ENCODE measurements around the gene EYA2. TPM values are rescaled to one million over a fixed set of nuclear protein-coding genes. Genes with fewer than 3 reads are reported as not detected.

EYA2 gene
- total RNA-seq, 2 experiments from 2014 or later: not detected

- CTCF ChIA-PET: interaction anchor here (0.6 kb wide), 1 partner anchor 203 kb away, joined by 3 read pairs; no protein-coding TSS in a partner anchor
- Mint-ChIP-seq H3K36me3 (ENCODE audit: low read depth) (no peaks in the 10 kb centered on the region), H3K4me1 (ENCODE audit: low read depth) (no peaks in the 10 kb centered on the region), H3K9me3 (no peaks in the 10 kb centered on the region), H3K27ac (no peak overlapping the region), H3K27me3 (ENCODE audit: low read depth) (peaks cover 5% of the 10 kb centered on the region), H3K4me3 (no peak overlapping the region)
- intact Hi-C loops (cut with micrococcal nuclease): no loop called here
- no peak for DNase-seq
Observed at GRCh38 chr20:47016068-47016664, 121.5 kb downstream of the EYA2 start.

- Mint-ChIP-seq H3K4me3 (no peak overlapping the region), H3K4me1 (ENCODE audit: low read depth) (no peaks in the 10 kb centered on the region), H3K9me3 (no peaks in the 10 kb centered on the region), H3K36me3 (ENCODE audit: low read depth) (no peaks in the 10 kb centered on the region), H3K27me3 (ENCODE audit: low read depth) (no peaks in the 10 kb centered on the region), H3K27ac (no peak overlapping the region)
- CTCF ChIA-PET: no interaction called here
- no peak for DNase-seq
- intact Hi-C loops (cut with micrococcal nuclease): no loop called here
Observed at GRCh38 chr20:47018381-47018780, 123.7 kb downstream of the EYA2 start.

DNA sequence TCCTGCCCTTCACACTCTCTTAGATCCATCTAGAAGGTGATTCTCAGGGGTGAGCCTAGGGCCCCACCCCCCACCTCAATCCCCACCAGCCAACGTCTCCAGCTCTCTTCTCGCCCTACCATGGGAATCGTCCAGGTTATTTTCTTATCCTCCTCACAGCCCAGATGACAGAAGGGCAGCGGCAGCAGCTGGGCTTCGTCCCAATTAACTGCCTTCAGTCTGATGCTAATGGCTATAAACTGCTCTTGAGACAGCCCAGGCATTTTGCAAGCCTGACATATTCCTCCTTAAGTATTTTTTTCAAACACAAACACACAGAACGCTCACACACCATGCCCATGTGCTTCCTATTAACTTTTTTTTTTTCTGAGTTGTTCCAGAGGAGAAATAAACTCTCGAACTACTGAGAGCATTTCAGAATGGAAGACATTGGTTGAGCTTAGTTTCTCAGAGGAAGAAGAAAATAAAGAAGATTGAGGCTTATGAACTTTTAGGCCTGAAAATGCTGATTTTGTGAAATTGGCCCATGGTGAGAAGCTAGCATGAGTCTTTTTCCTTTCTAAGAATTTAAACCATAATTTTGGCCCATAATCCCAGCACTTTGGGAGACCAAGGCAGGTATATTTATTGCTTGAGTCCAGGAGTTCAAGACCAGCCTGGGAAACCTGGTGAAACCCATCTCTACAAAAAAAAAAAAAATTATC, 124.6 kb downstream of the EYA2 start:
- Mint-ChIP-seq H3K4me1 (ENCODE audit: low read depth) (no peaks in the 10 kb centered on the region), H3K27ac (no peak overlapping the region), H3K36me3 (ENCODE audit: low read depth) (no peaks in the 10 kb centered on the region), H3K4me3 (no peak overlapping the region), H3K27me3 (ENCODE audit: low read depth) (peaks cover 2% of the 10 kb centered on the region), H3K9me3 (no peaks in the 10 kb centered on the region)
- intact Hi-C loops (cut with micrococcal nuclease): no loop called here
- CTCF ChIA-PET: interaction anchor here (0.5 to 0.7 kb wide), 2 partner anchors 20 to 252 kb away, joined by 3 read pairs; no protein-coding TSS in a partner anchor
- DNase-seq: no peak

DNA sequence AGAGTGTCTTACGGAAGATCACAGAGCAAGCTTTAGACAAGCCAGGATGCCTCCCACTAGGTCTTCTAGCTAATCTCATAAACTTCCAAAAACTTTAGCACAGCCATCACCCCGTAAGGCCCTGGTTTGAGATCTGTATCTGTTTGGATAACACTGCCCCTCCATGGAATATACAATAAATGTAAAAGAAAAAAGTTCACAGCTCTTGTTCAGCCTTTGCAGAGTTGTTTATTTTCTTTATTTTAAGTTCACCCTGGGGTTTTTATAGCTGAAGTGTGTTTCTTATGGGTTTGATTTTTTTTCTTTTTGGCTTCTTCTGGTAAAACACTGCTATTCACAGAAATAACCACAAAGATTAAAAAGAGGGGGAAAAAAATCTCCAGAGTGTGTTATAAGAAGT, 125.6 kb downstream of the EYA2 start:
- CTCF ChIA-PET: interaction anchor here (0.6 to 0.7 kb wide), 3 partner anchors 19 to 272 kb away, joined by 3 to 4 read pairs (median 3); no protein-coding TSS in a partner anchor
- H3K4me1 Mint-ChIP-seq (ENCODE audit: low read depth): no peaks in the 10 kb centered on the region
- H3K27me3 Mint-ChIP-seq (ENCODE audit: low read depth): peaks cover 2% of the 10 kb centered on the region
- H3K36me3 Mint-ChIP-seq (ENCODE audit: low read depth): no peaks in the 10 kb centered on the region
- intact Hi-C loops (cut with micrococcal nuclease): no loop called here
- no peak for DNase-seq
- H3K27ac Mint-ChIP-seq: no peak overlapping the region
- H3K9me3 Mint-ChIP-seq: no peaks in the 10 kb centered on the region
- no peak overlapping the region for H3K4me3 Mint-ChIP-seq

DNA sequence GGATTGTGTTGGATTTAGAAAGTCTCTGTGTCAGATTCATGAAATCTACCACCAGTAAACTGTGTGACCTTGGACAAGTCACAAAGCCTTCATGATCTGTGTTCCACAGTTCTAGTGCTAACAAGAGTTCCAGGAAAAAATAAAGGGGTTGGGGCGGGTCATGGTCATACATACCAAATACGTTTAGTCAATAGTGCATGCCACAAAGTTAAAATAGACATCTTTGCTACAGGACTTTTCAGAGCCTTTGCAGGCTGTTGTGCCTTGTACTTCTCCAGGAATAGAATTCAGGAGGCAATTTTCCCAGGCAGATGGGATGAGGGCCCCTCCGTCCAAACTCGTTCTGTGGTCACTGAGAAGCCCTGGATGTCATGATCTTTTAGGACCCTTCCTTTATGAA, 127.2 kb downstream of the EYA2 start:
- no peaks in the 10 kb centered on the region for H3K4me1 Mint-ChIP-seq (ENCODE audit: low read depth)
- H3K27ac Mint-ChIP-seq: no peak overlapping the region
- no peaks in the 10 kb centered on the region for H3K36me3 Mint-ChIP-seq (ENCODE audit: low read depth)
- DNase-seq: no peak
- no peaks in the 10 kb centered on the region for H3K9me3 Mint-ChIP-seq
- H3K4me3 Mint-ChIP-seq: no peak overlapping the region
- intact Hi-C loops (cut with micrococcal nuclease): no loop called here
- peaks cover 5% of the 10 kb centered on the region for H3K27me3 Mint-ChIP-seq (ENCODE audit: low read depth)
- CTCF ChIA-PET: no interaction called here

GRCh38 chr20:47024461-47024937, 129.9 kb downstream of the EYA2 start:
- Mint-ChIP-seq H3K4me1 (ENCODE audit: low read depth) (no peaks in the 10 kb centered on the region), H3K27me3 (ENCODE audit: low read depth) (peaks cover 6% of the 10 kb centered on the region), H3K9me3 (no peaks in the 10 kb centered on the region), H3K4me3 (no peak overlapping the region), H3K27ac (no peak overlapping the region), H3K36me3 (ENCODE audit: low read depth) (no peaks in the 10 kb centered on the region)
- intact Hi-C loops (cut with micrococcal nuclease): no loop called here
- CTCF ChIA-PET: no interaction called here
- no peak for DNase-seq

DNA sequence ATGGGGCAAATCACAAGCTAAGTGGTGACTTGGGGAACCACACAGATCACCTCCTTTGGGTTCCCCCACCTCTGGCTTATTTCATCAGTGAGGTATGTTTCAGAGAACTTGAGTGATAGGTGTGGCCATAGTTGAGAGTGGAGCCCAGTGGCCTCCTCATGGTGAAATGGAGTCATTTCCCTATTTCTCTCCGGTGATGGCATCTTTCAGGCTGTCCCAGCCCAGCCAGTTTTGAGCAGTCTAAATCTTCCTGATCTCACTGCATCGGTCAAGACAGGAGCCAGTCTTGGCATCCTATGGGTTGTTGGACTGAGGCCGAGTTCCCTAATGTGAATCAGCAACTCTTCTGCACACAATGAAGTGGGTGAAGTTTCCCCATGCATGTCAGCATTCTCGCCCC, 132.4 kb downstream of the EYA2 start:
- H3K27ac Mint-ChIP-seq: no peak overlapping the region
- intact Hi-C loops (cut with micrococcal nuclease): no loop called here
- H3K4me1 Mint-ChIP-seq (ENCODE audit: low read depth): no peaks in the 10 kb centered on the region
- H3K27me3 Mint-ChIP-seq (ENCODE audit: low read depth): peaks cover 8% of the 10 kb centered on the region
- no peak for DNase-seq
- H3K4me3 Mint-ChIP-seq: no peak overlapping the region
- CTCF ChIA-PET: no interaction called here
- H3K36me3 Mint-ChIP-seq (ENCODE audit: low read depth): no peaks in the 10 kb centered on the region
- H3K9me3 Mint-ChIP-seq: no peaks in the 10 kb centered on the region

GRCh38 chr20:47027456-47027855, 132.8 kb downstream of the EYA2 start:
- intact Hi-C loops (cut with micrococcal nuclease): no loop called here
- Mint-ChIP-seq H3K9me3 (no peaks in the 10 kb centered on the region), H3K36me3 (ENCODE audit: low read depth) (no peaks in the 10 kb centered on the region), H3K27ac (no peak overlapping the region), H3K4me3 (no peak overlapping the region), H3K27me3 (ENCODE audit: low read depth) (peaks cover 8% of the 10 kb centered on the region), H3K4me1 (ENCODE audit: low read depth) (no peaks in the 10 kb centered on the region)
- no peak for DNase-seq
- CTCF ChIA-PET: no interaction called here

- peaks cover 8% of the 10 kb centered on the region for H3K27me3 Mint-ChIP-seq (ENCODE audit: low read depth)
- H3K4me1 Mint-ChIP-seq (ENCODE audit: low read depth): no peaks in the 10 kb centered on the region
- no peak overlapping the region for H3K4me3 Mint-ChIP-seq
- no peak for DNase-seq
- CTCF ChIA-PET: no interaction called here
- H3K9me3 Mint-ChIP-seq: no peaks in the 10 kb centered on the region
- no peak overlapping the region for H3K27ac Mint-ChIP-seq
- no peaks in the 10 kb centered on the region for H3K36me3 Mint-ChIP-seq (ENCODE audit: low read depth)
- intact Hi-C loops (cut with micrococcal nuclease): no loop called here
Observed at GRCh38 chr20:47028487-47028886, 133.8 kb downstream of the EYA2 start.

- no peaks in the 10 kb centered on the region for H3K4me1 Mint-ChIP-seq (ENCODE audit: low read depth)
- CTCF ChIA-PET: no interaction called here
- H3K4me3 Mint-ChIP-seq: no peak overlapping the region
- no peaks in the 10 kb centered on the region for H3K9me3 Mint-ChIP-seq
- no peaks in the 10 kb centered on the region for H3K36me3 Mint-ChIP-seq (ENCODE audit: low read depth)
- peaks cover 6% of the 10 kb centered on the region for H3K27me3 Mint-ChIP-seq (ENCODE audit: low read depth)
- DNase-seq: no peak
- no peak overlapping the region for H3K27ac Mint-ChIP-seq
- intact Hi-C loops (cut with micrococcal nuclease): no loop called here
Observed at GRCh38 chr20:47029845-47030244, 135.2 kb downstream of the EYA2 start.

- Mint-ChIP-seq H3K4me1 (ENCODE audit: low read depth) (no peaks in the 10 kb centered on the region), H3K36me3 (ENCODE audit: low read depth) (no peaks in the 10 kb centered on the region), H3K27ac (no peak overlapping the region), H3K9me3 (no peaks in the 10 kb centered on the region), H3K27me3 (ENCODE audit: low read depth) (peaks cover 6% of the 10 kb centered on the region), H3K4me3 (no peak overlapping the region)
- intact Hi-C loops (cut with micrococcal nuclease): no loop called here
- DNase-seq: no peak
- CTCF ChIA-PET: no interaction called here
Observed at GRCh38 chr20:47030271-47030810, 135.7 kb downstream of the EYA2 start.

DNA sequence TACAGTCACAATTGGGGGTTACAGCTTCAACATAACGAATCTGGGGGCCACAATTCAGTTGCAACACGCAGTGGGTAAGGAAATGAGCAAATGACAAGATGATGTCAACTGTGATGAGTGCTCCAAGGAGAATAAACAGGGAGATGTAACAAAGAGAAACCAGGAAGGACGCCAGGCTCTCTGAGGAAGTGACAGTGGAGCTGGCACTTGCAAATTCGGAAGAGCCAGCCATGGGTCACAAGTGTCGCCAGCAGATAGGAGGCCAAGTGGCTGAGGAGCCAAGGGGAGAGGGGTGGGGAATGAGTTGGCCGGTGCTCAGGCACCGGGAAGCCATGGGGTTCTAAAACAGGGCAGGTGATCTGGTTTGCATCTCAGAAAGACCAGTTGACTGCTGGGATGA, 136.4 kb downstream of the EYA2 start:
- CTCF ChIA-PET: no interaction called here
- H3K27me3 Mint-ChIP-seq (ENCODE audit: low read depth): peaks cover 4% of the 10 kb centered on the region
- no peak for DNase-seq
- no peaks in the 10 kb centered on the region for H3K4me1 Mint-ChIP-seq (ENCODE audit: low read depth)
- intact Hi-C loops (cut with micrococcal nuclease): no loop called here
- no peaks in the 10 kb centered on the region for H3K36me3 Mint-ChIP-seq (ENCODE audit: low read depth)
- H3K9me3 Mint-ChIP-seq: no peaks in the 10 kb centered on the region
- no peak overlapping the region for H3K27ac Mint-ChIP-seq
- H3K4me3 Mint-ChIP-seq: no peak overlapping the region

- Mint-ChIP-seq H3K9me3 (no peaks in the 10 kb centered on the region), H3K4me3 (no peak overlapping the region), H3K27ac (no peak overlapping the region), H3K4me1 (ENCODE audit: low read depth) (no peaks in the 10 kb centered on the region), H3K36me3 (ENCODE audit: low read depth) (no peaks in the 10 kb centered on the region), H3K27me3 (ENCODE audit: low read depth) (peaks cover 3% of the 10 kb centered on the region)
- intact Hi-C loops (cut with micrococcal nuclease): no loop called here
- CTCF ChIA-PET: no interaction called here
- DNase-seq: no peak
Observed at GRCh38 chr20:47031821-47032220, 137.2 kb downstream of the EYA2 start.

Data from activated naive CD4-positive, alpha-beta T cell treated with anti-CD3 and anti-CD28 coated beads for 36 hours (primary cell).